ENCODE measurements around the gene SEC22B. TPM values are rescaled to one million over a fixed set of nuclear protein-coding genes. Genes with fewer than 3 reads are reported as not detected.
A peak's percentile ranks its signal among the peaks of the same experiment; 100 is the strongest.
"Not testable (repeated sequence)": the region's sequence is repeated elsewhere in the genome, so short reads cannot be mapped to it uniquely, and the experiment has no call there.

SEC22B gene
- 10 to 100 TPM; 16.4 to 23.6 (median 21.1) TPM for total RNA-seq
- 14.9 TPM for polyA plus RNA-seq
- long read RNA-seq, donor 1, full-length matches to known transcripts: 117 of 133 reads
- long read RNA-seq, donor 1, partial matches to known transcripts: 2 of 133 reads
- long read RNA-seq, donor 1, other reads (novel, unspliced or antisense): 14 of 133 reads
- long read RNA-seq, donor 2, full-length matches to known transcripts: 13 of 17 reads
- long read RNA-seq, donor 2, partial matches to known transcripts: 1 of 17 reads
- long read RNA-seq, donor 2, other reads (novel, unspliced or antisense): 3 of 17 reads
- long read RNA-seq, donor 3, full-length matches to known transcripts: 233 of 271 reads
- long read RNA-seq, donor 3, partial matches to known transcripts: 11 of 271 reads
- long read RNA-seq, donor 3, other reads (novel, unspliced or antisense): 27 of 271 reads
- long read RNA-seq, donor 4, full-length matches to known transcripts: 21 of 22 reads
- long read RNA-seq, donor 4, partial matches to known transcripts: 0 of 22 reads
- long read RNA-seq, donor 4, other reads (novel, unspliced or antisense): 1 of 22 reads

DNA sequence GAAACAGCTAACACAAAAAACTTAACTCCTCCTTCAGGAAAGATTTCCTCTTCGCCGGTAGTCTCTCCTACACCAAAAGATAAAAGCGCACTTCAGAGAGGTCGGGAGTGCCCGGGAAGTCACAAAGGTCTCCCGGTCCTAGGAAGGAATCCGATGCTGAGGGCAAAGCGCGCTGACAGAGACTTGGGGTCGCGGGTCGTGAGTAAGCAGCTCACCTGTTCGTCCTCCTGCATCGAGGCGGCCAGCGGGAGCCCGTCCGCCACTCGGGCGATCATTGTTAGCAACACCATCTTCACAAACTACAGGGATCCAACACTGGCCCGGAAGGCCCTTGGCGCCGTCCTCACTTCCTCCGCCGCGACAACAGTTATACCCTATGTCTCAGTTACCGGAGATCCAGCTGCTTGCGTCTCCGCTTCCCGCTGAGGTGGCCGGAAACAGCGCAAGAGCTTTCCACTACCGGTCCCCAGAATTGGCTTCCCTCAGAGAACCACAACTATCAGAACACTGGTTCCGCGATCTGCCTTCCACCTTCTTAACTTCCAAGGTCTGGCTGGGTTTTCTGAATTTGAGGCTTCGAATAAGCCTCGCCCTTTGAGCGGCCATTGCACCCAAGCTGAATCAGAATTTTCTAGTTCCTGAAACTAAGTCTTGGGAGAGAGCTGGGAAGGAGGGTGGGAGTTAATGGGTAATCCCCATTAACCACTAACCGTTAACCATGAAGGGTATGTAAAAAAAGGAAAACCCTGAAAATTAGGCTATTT, at the start of gene SEC22B:
TSS of gene SEC22B (minus strand) at position 429 of the 764 bp plus-strand sequence. CDS start at position 290, 139 bp downstream.
- WGBS: 3% methylated on average over 39 of the region's 39 CpGs
- peak within 1 kb of the TSS; percentile 91 for H3K27ac ChIP-seq (ENCODE audit: low read length)
- H3K27me3 ChIP-seq (ENCODE audit: control insufficient read depth, insufficient read depth): no peaks in the 10 kb centered on the region
- H3K9me3 ChIP-seq (ENCODE audit: control insufficient read depth, low read length): no peaks in the 10 kb centered on the region
- intact Hi-C loops (cut with DNase I): no loop called here
- ATAC-seq (peak; percentile 92 to 94), DNase-seq (peak; percentile 89 to 92 (median 91))
- H3K4me3 ChIP-seq (ENCODE audit: low read length): peak within 1 kb of the TSS; percentile 91
- H3K4me1 ChIP-seq (ENCODE audit: control insufficient read depth, insufficient read depth, low read length): no peaks in the 10 kb centered on the region

DNA sequence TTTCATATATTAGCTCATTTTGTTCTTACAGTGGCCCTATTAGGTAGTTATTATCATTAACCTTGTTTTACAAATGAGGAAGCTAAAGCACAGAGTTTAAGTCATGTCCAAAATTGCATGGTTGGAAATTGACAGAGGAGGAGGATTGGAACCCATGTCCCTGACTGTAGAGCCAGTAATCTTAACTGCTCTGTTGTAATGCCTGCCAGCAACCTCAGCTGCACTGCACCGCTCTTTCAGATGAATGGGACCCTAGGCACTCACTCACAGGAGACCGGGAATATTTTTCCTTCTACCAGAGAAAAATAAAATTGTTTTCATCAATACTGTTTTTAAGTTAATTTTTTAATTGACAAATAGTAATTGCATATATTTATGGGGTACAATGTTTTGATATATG, 41.6 kb upstream of the SEC22B start:
- DNase-seq: peak in 1 of 3 donors; percentile 28
- intact Hi-C loops (cut with DNase I); H3K4me1 ChIP-seq (ENCODE audit: control insufficient read depth, insufficient read depth, low read length); H3K4me3 ChIP-seq (ENCODE audit: low read length); H3K27ac ChIP-seq (ENCODE audit: low read length); H3K27me3 ChIP-seq (ENCODE audit: control insufficient read depth, insufficient read depth); H3K9me3 ChIP-seq (ENCODE audit: control insufficient read depth, low read length); ATAC-seq: not testable (repeated sequence)
- WGBS: 76% methylated on average over 2 of the region's 2 CpGs

DNA sequence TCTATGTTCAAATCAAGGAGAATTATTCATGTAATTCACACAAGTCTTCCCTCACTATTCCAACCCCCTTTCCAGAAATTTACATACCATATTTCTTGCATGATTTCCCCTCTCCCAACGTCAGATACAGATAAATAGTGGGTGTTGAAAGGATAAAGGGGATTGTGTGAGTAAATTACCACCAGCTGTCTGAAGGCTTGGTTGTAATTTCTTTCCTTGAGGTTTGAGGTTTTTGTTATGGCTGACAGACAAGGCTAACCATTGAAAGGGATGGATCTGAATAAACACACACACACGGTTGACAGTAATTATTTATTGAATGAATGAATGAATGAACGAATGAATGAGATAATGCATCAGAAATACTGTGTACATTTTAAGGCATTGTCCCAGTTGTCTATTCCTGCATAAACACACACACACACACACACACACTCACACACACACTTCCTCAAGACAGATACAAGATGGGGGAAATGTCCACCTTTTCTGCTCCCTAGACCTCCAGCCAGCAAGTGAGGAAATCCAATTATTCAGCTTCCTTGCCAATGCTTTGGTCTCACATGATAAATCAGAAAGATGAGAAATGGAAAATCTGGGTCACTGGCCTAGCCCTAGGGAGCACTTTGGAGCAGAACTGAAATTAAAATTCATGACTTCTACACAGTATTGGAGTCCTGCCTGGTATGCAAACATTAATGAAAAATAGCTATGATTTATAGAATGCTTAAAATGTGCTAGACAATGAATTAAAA, 41.0 kb upstream of the SEC22B start:
- peak in 1 of 2 donors; percentile 47 for ATAC-seq
- H3K27ac ChIP-seq (ENCODE audit: low read length); DNase-seq; H3K9me3 ChIP-seq (ENCODE audit: control insufficient read depth, low read length); intact Hi-C loops (cut with DNase I); H3K27me3 ChIP-seq (ENCODE audit: control insufficient read depth, insufficient read depth); H3K4me3 ChIP-seq (ENCODE audit: low read length); H3K4me1 ChIP-seq (ENCODE audit: control insufficient read depth, insufficient read depth, low read length): not testable (repeated sequence)
- 35% methylated on average over 2 of the region's 3 CpGs for WGBS

DNA sequence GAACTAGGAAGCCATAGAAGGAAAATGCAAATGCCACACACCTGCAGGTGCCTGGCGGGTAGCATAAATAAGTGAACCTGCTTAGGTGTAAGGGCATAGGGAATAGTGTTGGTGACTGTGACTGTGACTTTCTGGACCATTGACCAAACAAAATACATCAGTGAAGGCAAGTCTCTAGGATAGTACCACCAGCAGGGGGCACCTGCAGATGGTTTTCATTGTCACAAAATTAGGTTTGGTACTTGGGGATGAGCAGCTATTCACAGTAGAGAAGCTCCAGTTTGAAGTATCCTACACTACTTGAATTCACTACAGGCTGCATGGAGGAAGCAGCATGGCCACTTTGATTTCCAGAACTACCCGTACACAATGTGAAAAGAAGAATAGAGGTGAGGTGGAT, 37.3 kb upstream of the SEC22B start:
- peak; percentile 73 to 82 for ATAC-seq
- WGBS: no CpG with 5 or more reads among the region's 2 CpGs

DNA sequence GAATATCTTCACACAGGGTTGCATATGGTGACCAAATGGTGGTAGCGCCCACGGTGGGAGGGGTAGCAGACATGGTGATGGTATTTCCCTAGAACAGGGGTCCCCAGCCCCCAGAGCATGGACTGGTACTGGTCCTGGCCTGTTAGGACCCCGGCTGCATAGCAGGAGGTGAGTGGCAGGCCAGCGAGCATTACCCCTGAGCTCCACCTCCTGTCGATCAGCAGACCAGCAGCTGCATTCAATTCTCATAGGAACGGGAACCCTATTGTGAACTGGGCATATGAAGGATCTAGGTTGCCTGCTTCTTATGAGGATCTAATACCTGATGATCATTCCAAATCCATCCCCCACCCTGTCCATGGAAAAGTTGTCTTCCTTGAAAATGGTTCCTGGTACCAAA, 34.4 kb upstream of the SEC22B start:
- H3K4me1 ChIP-seq (ENCODE audit: control insufficient read depth, insufficient read depth, low read length); H3K27me3 ChIP-seq (ENCODE audit: control insufficient read depth, insufficient read depth); intact Hi-C loops (cut with DNase I); H3K27ac ChIP-seq (ENCODE audit: low read length); ATAC-seq; DNase-seq; H3K4me3 ChIP-seq (ENCODE audit: low read length); H3K9me3 ChIP-seq (ENCODE audit: control insufficient read depth, low read length): not testable (repeated sequence)
- no CpG with 5 or more reads among the region's 6 CpGs for WGBS

More for the DNA sequence above, 37.3 kb upstream of the SEC22B start:
- H3K27me3 ChIP-seq (ENCODE audit: control insufficient read depth, insufficient read depth); H3K4me3 ChIP-seq (ENCODE audit: low read length); DNase-seq; H3K27ac ChIP-seq (ENCODE audit: low read length); H3K9me3 ChIP-seq (ENCODE audit: control insufficient read depth, low read length); H3K4me1 ChIP-seq (ENCODE audit: control insufficient read depth, insufficient read depth, low read length); intact Hi-C loops (cut with DNase I): not testable (repeated sequence)

DNA sequence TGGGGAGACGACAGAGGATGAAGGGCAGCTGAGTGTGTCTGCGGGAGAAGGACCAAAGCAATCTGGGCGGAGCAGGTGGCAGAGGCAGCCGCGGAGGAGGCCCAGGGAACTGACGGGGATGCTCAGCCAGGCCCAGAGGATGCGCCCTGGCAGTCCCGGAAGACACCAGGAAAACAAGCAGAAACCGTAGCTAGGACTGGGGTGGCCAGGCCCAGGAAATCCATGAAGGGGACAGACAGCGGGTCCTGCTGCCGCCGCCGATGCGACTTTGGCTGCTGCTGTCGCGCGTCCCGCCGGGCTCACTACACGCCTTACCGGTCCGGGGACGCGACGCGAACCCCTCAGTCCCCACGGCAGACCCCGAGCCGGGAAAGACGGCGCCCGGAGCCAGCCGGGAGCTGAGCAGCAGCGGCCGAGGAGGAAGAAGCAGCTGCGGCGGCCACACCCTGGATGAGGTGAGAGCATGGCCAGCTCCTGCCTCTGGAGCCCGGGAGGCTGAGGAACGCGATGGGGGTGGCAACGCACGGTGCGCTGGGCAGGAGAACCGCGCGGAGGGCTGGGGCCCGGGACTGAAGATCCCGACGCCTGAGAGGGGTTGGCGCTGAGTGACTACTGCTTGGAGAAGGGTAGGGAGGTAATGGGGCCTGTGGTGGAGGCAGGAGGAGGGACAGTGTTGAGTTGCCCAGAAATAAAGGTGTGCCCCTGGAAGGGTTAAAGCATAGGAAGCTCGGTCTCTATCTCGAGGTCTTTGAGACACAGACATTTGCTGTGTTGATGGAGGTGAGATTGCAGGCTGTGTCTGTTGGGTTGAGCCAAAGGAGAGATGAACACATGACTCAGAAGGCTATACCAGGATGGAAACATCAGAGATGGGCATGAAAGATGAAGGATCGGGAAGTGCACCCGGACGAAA, 20.8 kb upstream of the SEC22B start:
- WGBS: 9% methylated on average over 45 of the region's 55 CpGs
- intact Hi-C loops (cut with DNase I); H3K4me1 ChIP-seq (ENCODE audit: control insufficient read depth, insufficient read depth, low read length); H3K27me3 ChIP-seq (ENCODE audit: control insufficient read depth, insufficient read depth); H3K4me3 ChIP-seq (ENCODE audit: low read length); H3K27ac ChIP-seq (ENCODE audit: low read length); H3K9me3 ChIP-seq (ENCODE audit: control insufficient read depth, low read length): not testable (repeated sequence)
- DNase-seq (peak in 2 of 3 donors; percentile 7 to 18), ATAC-seq (peak; percentile 52 to 74)

DNA sequence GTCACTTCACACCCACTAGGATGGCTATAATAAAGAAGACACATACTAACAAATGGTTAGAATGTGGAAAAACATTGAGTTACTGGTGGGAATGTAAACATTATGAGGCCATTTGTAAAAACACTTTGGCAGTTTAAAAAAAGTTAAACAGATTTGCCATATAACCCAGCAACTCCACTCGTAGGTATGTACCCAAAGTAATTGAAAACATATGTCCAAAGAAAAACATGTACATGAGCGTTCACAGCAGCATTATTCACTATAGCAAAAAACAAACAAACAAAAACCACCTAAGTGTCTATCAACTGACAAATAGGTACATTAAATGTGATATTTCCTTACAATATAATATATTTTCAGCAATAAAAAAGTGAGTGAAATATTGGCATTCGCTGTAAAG, 12.3 kb upstream of the SEC22B start:
- H3K4me3 ChIP-seq (ENCODE audit: low read length); H3K27me3 ChIP-seq (ENCODE audit: control insufficient read depth, insufficient read depth); H3K9me3 ChIP-seq (ENCODE audit: control insufficient read depth, low read length); H3K4me1 ChIP-seq (ENCODE audit: control insufficient read depth, insufficient read depth, low read length); intact Hi-C loops (cut with DNase I); DNase-seq; H3K27ac ChIP-seq (ENCODE audit: low read length); ATAC-seq: not testable (repeated sequence)
- WGBS: 79% methylated on average over 2 of the region's 3 CpGs

DNA sequence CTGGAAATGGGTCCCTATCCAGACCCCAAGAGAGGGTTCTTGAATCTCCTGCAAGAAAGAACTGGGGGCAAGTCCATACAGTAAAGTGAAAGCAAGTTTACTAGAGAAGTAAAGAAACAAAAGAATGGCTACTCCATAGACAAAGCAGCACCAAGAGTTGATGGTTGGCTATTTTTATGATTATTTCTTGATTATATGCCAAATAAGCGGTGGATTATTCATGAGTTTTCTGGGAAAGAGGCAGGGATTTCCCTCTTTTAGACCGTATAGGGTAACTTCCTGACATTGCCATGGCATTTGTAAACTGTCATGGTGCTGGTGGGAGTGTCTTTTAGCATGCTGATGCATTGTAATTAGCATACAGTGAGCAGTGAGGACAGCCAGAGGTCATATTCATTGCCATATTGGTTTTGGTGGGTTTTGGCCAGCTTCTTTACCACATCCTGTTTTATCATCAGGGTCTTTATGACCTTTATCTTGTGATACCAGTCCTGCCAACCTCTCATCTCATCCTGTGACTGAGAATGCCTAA, 5.9 kb upstream of the SEC22B start:
- H3K27me3 ChIP-seq (ENCODE audit: control insufficient read depth, insufficient read depth); H3K4me3 ChIP-seq (ENCODE audit: low read length); DNase-seq; H3K9me3 ChIP-seq (ENCODE audit: control insufficient read depth, low read length); ATAC-seq; intact Hi-C loops (cut with DNase I); H3K27ac ChIP-seq (ENCODE audit: low read length); H3K4me1 ChIP-seq (ENCODE audit: control insufficient read depth, insufficient read depth, low read length): not testable (repeated sequence)
- 71% methylated on average over 2 of the region's 2 CpGs for WGBS

DNA sequence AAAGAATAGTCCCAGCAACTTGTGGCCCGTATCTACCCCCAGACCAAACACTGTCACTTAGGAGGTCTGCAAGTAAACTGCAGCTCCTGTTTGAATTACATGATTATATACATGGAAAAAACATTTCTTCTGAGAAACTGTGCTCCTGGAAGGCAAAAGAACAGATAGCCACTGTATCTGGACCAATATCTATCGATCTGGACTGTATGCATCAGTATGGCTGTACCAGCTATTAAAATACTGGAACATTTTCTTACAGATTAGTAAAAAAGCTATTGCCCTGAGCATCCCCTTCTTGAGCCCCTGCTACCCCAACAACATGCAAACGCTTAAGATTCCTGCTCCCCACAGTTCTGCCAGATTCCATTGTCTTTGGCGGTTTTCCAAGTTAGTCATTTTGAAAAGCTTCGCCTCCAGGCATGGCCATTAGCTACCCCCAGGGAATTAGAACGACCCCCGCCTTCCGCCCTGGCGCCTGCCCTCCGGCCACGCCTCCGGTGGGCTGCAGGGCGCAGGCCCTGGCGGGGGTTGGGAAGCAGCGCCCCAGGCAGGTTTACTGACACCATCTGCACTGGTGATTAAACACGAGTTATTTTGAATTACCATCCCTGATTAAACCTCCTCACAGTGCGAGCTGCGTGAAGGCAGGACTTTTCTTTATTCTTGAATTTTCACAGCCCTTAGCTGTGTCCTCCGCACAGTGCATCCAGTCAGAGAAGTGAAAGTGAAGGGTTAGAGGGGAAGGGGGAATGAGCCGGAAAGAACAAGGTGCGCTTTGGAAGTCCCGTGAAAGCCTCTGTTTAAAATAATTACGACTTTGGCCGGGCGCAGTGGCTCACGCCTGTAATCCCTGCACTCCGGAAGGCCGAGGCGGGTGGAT, 3.7 kb upstream of the SEC22B start:
- DNase-seq: peak; percentile 28 to 57 (median 55)
- H3K9me3 ChIP-seq (ENCODE audit: control insufficient read depth, low read length); intact Hi-C loops (cut with DNase I); H3K4me1 ChIP-seq (ENCODE audit: control insufficient read depth, insufficient read depth, low read length); H3K27me3 ChIP-seq (ENCODE audit: control insufficient read depth, insufficient read depth): not testable (repeated sequence)
- Histone ChIP-seq H3K27ac (ENCODE audit: low read length) (peak overlapping the region; percentile 77), H3K4me3 (ENCODE audit: low read length) (peak overlapping the region; percentile 43)
- ATAC-seq: peak; percentile 71 to 76
- WGBS: 10% methylated on average over 19 of the region's 29 CpGs

All from right cardiac atrium (tissue), 5 donors.